IMR-90 (cell line): ENCODE measurements around the gene WWC2. TPM values are rescaled to one million over a fixed set of nuclear protein-coding genes. Genes with fewer than 3 reads are reported as not detected.

ENCODE experiments used
- ATAC-seq: fragments of 200-7000 bp; cut with Tn5 transposase; 2 replicates; pipeline ENCODE4 v1.9.1; 2020; ENCODE audit warnings: low read depth, mild to moderate bottlenecking, moderate library complexity
- BruUV-seq: library from RNA; stranded (reverse); fragments of 400-500 nt; replicated peaks from 2 replicates; lab custom pipeline; 2021; lab: Mats Ljungman, UMichigan
- CTCF ChIA-PET: fragments of 300-600 bp; formaldehyde crosslinking; extraction: SDS; loops from one replicate; lab custom pipeline; 2021; ENCODE audit warnings: antibody characterized with exemption; lab: Yijun Ruan, JAX
- POLR2A ChIA-PET: fragments of 300-600 bp; sonication (Branson Sonifier 250); formaldehyde crosslinking; loops from one replicate; lab custom pipeline; 2022; ENCODE audit warnings: antibody characterized with exemption; ENCODE audit not compliant: unreplicated experiment; lab: Charles Lee
- DNase-seq: peaks from one replicate; pipeline ENCODE4 v3.0.0; 2013
- H2AFZ ChIP-seq: replicated peaks from 2 replicates; pipeline ENCODE3; 2013; ENCODE audit warnings: low read length, mild to moderate bottlenecking; ENCODE audit not compliant: poor library complexity
- H2AK5ac ChIP-seq: 2 replicates; pipeline ENCODE4 v1.6.1; 2013; ENCODE audit warnings: low read depth, low read length, inconsistent platforms
- H2AK9ac ChIP-seq: replicated peaks from 2 replicates; pipeline ENCODE3; 2013; ENCODE audit warnings: mild to moderate bottlenecking, low read depth, low read length, moderate library complexity; ENCODE audit not compliant: poor library complexity
- H2BK120ac ChIP-seq: 2 replicates; pipeline ENCODE4 v1.6.1; 2013; ENCODE audit warnings: low read depth, low read length, inconsistent platforms
- H2BK15ac ChIP-seq: 3 replicates; pipeline ENCODE4 v1.6.1; 2013; ENCODE audit warnings: low read depth, low read length, inconsistent platforms
- H2BK20ac ChIP-seq: 2 replicates; pipeline ENCODE4 v1.6.1; 2013; ENCODE audit warnings: low read depth, mild to moderate bottlenecking, inconsistent platforms, low read length, moderate library complexity
- H2BK5ac ChIP-seq: 2 replicates; pipeline ENCODE4 v1.6.1; 2013; ENCODE audit warnings: mild to moderate bottlenecking, low read depth, low read length, inconsistent platforms; ENCODE audit not compliant: poor library complexity, severe bottlenecking
- H3K14ac ChIP-seq: replicated peaks from 2 replicates; pipeline ENCODE4 v1.6.1; 2013; ENCODE audit warnings: low read depth, low read length, inconsistent platforms
- H3K18ac ChIP-seq: 2 replicates; pipeline ENCODE4 v1.6.1; 2013; ENCODE audit warnings: low read depth, low read length, control low read depth
- H3K23ac ChIP-seq: 2 replicates; pipeline ENCODE4 v1.6.1; 2013; ENCODE audit warnings: low read depth, low read length, inconsistent platforms
- H3K27ac ChIP-seq: 2 replicates; pipeline ENCODE4 v1.5.1; 2013; ENCODE audit warnings: mild to moderate bottlenecking, control low read depth, low read length; ENCODE audit not compliant: insufficient read depth
- H3K27me3 ChIP-seq: 2 replicates; pipeline ENCODE4 v1.6.1; 2013; ENCODE audit warnings: low read length; ENCODE audit not compliant: control insufficient read depth, insufficient read depth
- H3K36me3 ChIP-seq: 2 replicates; pipeline ENCODE4 v1.6.1; 2013; ENCODE audit warnings: low read length, mixed read lengths; ENCODE audit not compliant: control insufficient read depth, insufficient read depth
- H3K4ac ChIP-seq: 2 replicates; pipeline ENCODE4 v1.6.1; 2013; ENCODE audit warnings: low read depth, low read length, inconsistent platforms
- H3K4me1 ChIP-seq: 2 replicates; pipeline ENCODE4 v1.6.1; 2013; ENCODE audit warnings: low read length, mixed read lengths; ENCODE audit not compliant: control insufficient read depth, insufficient read depth
- H3K4me2 ChIP-seq: 2 replicates; pipeline ENCODE4 v1.6.1; 2013; ENCODE audit warnings: low read depth, mild to moderate bottlenecking, control low read depth, low read length, moderate library complexity
- H3K4me3 ChIP-seq: 2 replicates; pipeline ENCODE4 v1.5.1; 2013; ENCODE audit warnings: low read depth, mild to moderate bottlenecking, control low read depth, low read length, moderate library complexity; ENCODE audit not compliant: insufficient read depth
- H3K56ac ChIP-seq: 2 replicates; pipeline ENCODE4 v1.6.1; 2013; ENCODE audit warnings: low read length, inconsistent platforms; ENCODE audit not compliant: insufficient read depth; ENCODE audit errors: extremely low read depth
- H3K79me1 ChIP-seq, 2 experiments: 2 replicates each; pipeline ENCODE4 v1.6.1; 2013; ENCODE audit warnings: low read length in 2 of 2, inconsistent platforms in 1 of 2, low read depth in 1 of 2
- H3K9ac ChIP-seq: 2 replicates; pipeline ENCODE4 v1.6.1; 2013; ENCODE audit warnings: low read depth, low read length, control low read depth
- H3K9me1 ChIP-seq: 2 replicates; pipeline ENCODE4 v1.6.1; 2013; ENCODE audit warnings: low read length, inconsistent platforms; ENCODE audit not compliant: insufficient read depth
- H3K9me3 ChIP-seq: 2 replicates; pipeline ENCODE4 v1.6.1; 2013; ENCODE audit warnings: low read length; ENCODE audit not compliant: control insufficient read depth, insufficient read depth
- H4K20me1 ChIP-seq: 2 replicates; pipeline ENCODE4 v1.6.1; 2013; ENCODE audit warnings: low read length, inconsistent platforms; ENCODE audit not compliant: insufficient read depth
- H4K5ac ChIP-seq: 2 replicates; pipeline ENCODE4 v1.6.1; 2013; ENCODE audit warnings: mild to moderate bottlenecking, low read depth, low read length, control low read depth
- H4K8ac ChIP-seq, 2 experiments: 2 replicates each; pipeline ENCODE4 v1.6.1; 2013; ENCODE audit warnings: low read depth in 2 of 2, low read length in 2 of 2, control low read depth in 1 of 2, inconsistent platforms in 1 of 2
- H4K91ac ChIP-seq: 2 replicates; pipeline ENCODE4 v1.6.1; 2013; ENCODE audit warnings: low read depth, low read length, inconsistent platforms; ENCODE audit not compliant: insufficient read depth
- BHLHE40 ChIP-seq: fragments of 150-350 bp; IDR thresholded peaks from 2 replicates; pipeline ENCODE4 v1.6.1; 2016; ENCODE audit warnings: mild to moderate bottlenecking, low read depth, low read length
- CHD1 ChIP-seq: IDR thresholded peaks from 2 replicates; pipeline ENCODE4 v1.6.1; 2012; ENCODE audit warnings: low read depth, low read length, improper control_type of control experiment
- FOS ChIP-seq: fragments of 150-350 bp; IDR thresholded peaks from 2 replicates; pipeline ENCODE4 v1.6.1; 2016; ENCODE audit warnings: low read depth, low read length
- MXI1 ChIP-seq: IDR thresholded peaks from 2 replicates; pipeline ENCODE4 v1.6.1; 2012; ENCODE audit warnings: low read depth, mild to moderate bottlenecking, low read length, moderate library complexity, borderline replicate concordance
- NFE2L2 ChIP-seq: fragments of 150-350 bp; IDR thresholded peaks from 2 replicates; pipeline ENCODE4 v1.6.1; 2016; ENCODE audit warnings: low read depth, mild to moderate bottlenecking, low read length
- POLR2A ChIP-seq: IDR thresholded peaks from 2 replicates; pipeline ENCODE4 v1.6.1; 2012; ENCODE audit warnings: mild to moderate bottlenecking, low read depth, low read length
- RAD21 ChIP-seq: IDR thresholded peaks from 2 replicates; pipeline ENCODE4 v1.6.1; 2012; ENCODE audit warnings: low read length, improper control_type of control experiment
- RFX5 ChIP-seq: IDR thresholded peaks from 2 replicates; pipeline ENCODE4 v1.8.0; 2012; ENCODE audit warnings: low read depth, mild to moderate bottlenecking, low read length, moderate library complexity
- USF2 ChIP-seq: fragments of 150-350 bp; IDR thresholded peaks from 2 replicates; pipeline ENCODE4 v1.6.1; 2017; ENCODE audit warnings: mild to moderate bottlenecking, antibody characterized with exemption, low read length, low read depth
- WGBS, 2 experiments: methylation state at CpG; one replicate each; pipeline versions ENCODE4 v1.1.5 to v1.1.7; 2013; ENCODE audit warnings: missing lambda C conversion rate in 2 of 2; ENCODE audit not compliant: insufficient read length in 1 of 2; ENCODE audit errors: extremely low coverage in 2 of 2; 5-methylcytosine and 5-hydroxymethylcytosine counted together
- dilution Hi-C: fragments of 300-500 bp; cut with HindIII; formaldehyde crosslinking; loops from one replicate; pipeline ENCODE4 v1.14.3; 2018; ENCODE audit warnings: low sequenced_read_pairs; ENCODE audit not compliant: unreplicated experiment
- in situ Hi-C: fragments of 300-500 bp; cut with MboI; formaldehyde crosslinking; loops from 3 replicates; pipeline ENCODE4 v1.14.3; 2019; ENCODE audit warnings: low sequenced_read_pairs, inconsistent platforms, mixed read lengths
- intact Hi-C: fragments of 100-400 bp; cut with micrococcal nuclease; formaldehyde crosslinking; loops from 2 replicates; pipeline ENCODE4 v1.10.0; 2022
- polyA plus RNA-seq, 3 experiments: library from polyadenylated mRNA; depleted of rRNA; stranded (reverse); fragments of >200 nt; gene quantifications; 2 replicates each; pipeline ENCODE4 v1.2.3, GENCODE V29; 2012; ENCODE audit warnings: low replicate concordance in 1 of 3
- total RNA-seq: library from RNA; depleted of rRNA; stranded (reverse); fragments of >200 nt; gene quantifications from 2 replicates; pipeline ENCODE4 v1.2.3, GENCODE V29; 2012

WWC2 gene
- total and polyA plus RNA-seq, 2 of the 4 experiments (the other 2 are of a cell fraction), result 26.6 to 27.4 TPM

- POLR2A ChIA-PET, result no interaction called here
- no TSS peak for BruUV-seq
- Histone ChIP-seq H3K14ac (no peak overlapping the region), H3K4ac (no peak overlapping the region), H3K79me1 (peaks cover 0 to 14% of the 10 kb centered on the region in 2 experiments; a peak in 2 of 4 replicates), H3K4me1 (peaks cover under 1% of the 10 kb centered on the region; the same call in 1 of the 2 replicates), H2BK120ac (no peak overlapping the region), H2AFZ (no peak overlapping the region), H2BK20ac (no peak overlapping the region), H2AK5ac (no peak overlapping the region), H3K27me3 (no peaks in the 10 kb centered on the region), H3K9ac (no peak overlapping the region), H4K20me1 (0 out of 2 replicates have a peak, but pooled peaks cover under 1% of the 10 kb centered on the region), H4K5ac (no peak overlapping the region), H3K56ac (no peak overlapping the region), H3K18ac (no peak overlapping the region), H3K4me3 (no peak overlapping the region), H2AK9ac (no peak overlapping the region), H3K23ac (no peak overlapping the region), H4K8ac (no peak overlapping the region), H3K4me2 (no peak overlapping the region), H4K91ac (no peak overlapping the region), H3K27ac (no peak overlapping the region), H3K36me3 (peaks cover 46% of the 10 kb centered on the region), H3K9me1 (peaks cover 13% of the 10 kb centered on the region), H2BK5ac (no peak overlapping the region), H2BK15ac (no peak overlapping the region), H3K9me3 (no peaks in the 10 kb centered on the region)
- CTCF ChIA-PET, result interaction anchor here (0.7 kb wide), 1 partner anchor 16 kb away, joined by 6 read pairs; no protein-coding TSS in a partner anchor
- no peak for TF ChIP-seq CHD1
- TF ChIP-seq MXI1, result no peak
- TF ChIP-seq RFX5, result no peak
- TF ChIP-seq BHLHE40, result no peak
- no peak for TF ChIP-seq USF2
- TF ChIP-seq NFE2L2, result no peak
- no peak for TF ChIP-seq POLR2A
- no peak for TF ChIP-seq FOS
- no peak for TF ChIP-seq RAD21
- in situ Hi-C loops (no loop called here), intact Hi-C loops (no loop called here), dilution Hi-C loops (no loop called here)
- WGBS, 2 experiments, result 100% methylated on average over 1 of the region's 2 CpGs; no CpG with 5 or more reads in 1 of the 2 experiments
- DNase-seq (no peak), ATAC-seq (no peak)
These were observed 192.0 kb downstream of the WWC2 start for GRCh38 chr4:183291070-183291469.
